WERI-Rb-1 (cell line): ENCODE data around the gene RNF10.

Source experiments
- DNase-seq: peaks from one replicate; pipeline ENCODE4 v3.0.0-alpha.2; 2020
- H3K27ac ChIP-seq: fragments of 250-450 bp; sonication (Bioruptor Pico); 2 replicates; pipeline ENCODE4 v1.5.1; 2020; ENCODE audit warnings: mild to moderate bottlenecking, moderate library complexity
- H3K27me3 ChIP-seq: fragments of 250-450 bp; sonication (Bioruptor Pico); 2 replicates; pipeline ENCODE4 v1.5.1; 2021; ENCODE audit warnings: mild to moderate bottlenecking, low read depth, moderate library complexity; ENCODE audit not compliant: insufficient read depth, severe bottlenecking
- H3K36me3 ChIP-seq: fragments of 250-450 bp; sonication (Bioruptor Pico); 2 replicates; pipeline ENCODE4 v1.5.1; 2020; ENCODE audit warnings: mild to moderate bottlenecking, moderate library complexity
- H3K4me3 ChIP-seq: 2 replicates; pipeline ENCODE4 v1.5.1; 2011; ENCODE audit warnings: low read depth, mild to moderate bottlenecking, control low read depth, low read length
- H3K9me3 ChIP-seq: fragments of 250-450 bp; sonication (Bioruptor Pico); 2 replicates; pipeline ENCODE4 v1.5.1; 2021; ENCODE audit warnings: mild to moderate bottlenecking, moderate library complexity; ENCODE audit not compliant: severe bottlenecking
- TF ChIP-seq, protein P1 (sequence below): IDR thresholded peaks from 2 replicates; pipeline ENCODE4 v1.5.1; 2011; ENCODE audit warnings: low read depth, mild to moderate bottlenecking, control low read depth, inconsistent platforms, low read length

Gene RNF10

GRCh38 chr12:120562906-120563305 lies 28.8 kb downstream of the RNF10 start:
- DNase-seq = no peak
- H3K27ac ChIP-seq = no peak overlapping the region
- H3K27me3 ChIP-seq = no peaks in the 10 kb centered on the region
- no peak overlapping the region for H3K4me3 ChIP-seq
- TF ChIP-seq, protein P1, sequence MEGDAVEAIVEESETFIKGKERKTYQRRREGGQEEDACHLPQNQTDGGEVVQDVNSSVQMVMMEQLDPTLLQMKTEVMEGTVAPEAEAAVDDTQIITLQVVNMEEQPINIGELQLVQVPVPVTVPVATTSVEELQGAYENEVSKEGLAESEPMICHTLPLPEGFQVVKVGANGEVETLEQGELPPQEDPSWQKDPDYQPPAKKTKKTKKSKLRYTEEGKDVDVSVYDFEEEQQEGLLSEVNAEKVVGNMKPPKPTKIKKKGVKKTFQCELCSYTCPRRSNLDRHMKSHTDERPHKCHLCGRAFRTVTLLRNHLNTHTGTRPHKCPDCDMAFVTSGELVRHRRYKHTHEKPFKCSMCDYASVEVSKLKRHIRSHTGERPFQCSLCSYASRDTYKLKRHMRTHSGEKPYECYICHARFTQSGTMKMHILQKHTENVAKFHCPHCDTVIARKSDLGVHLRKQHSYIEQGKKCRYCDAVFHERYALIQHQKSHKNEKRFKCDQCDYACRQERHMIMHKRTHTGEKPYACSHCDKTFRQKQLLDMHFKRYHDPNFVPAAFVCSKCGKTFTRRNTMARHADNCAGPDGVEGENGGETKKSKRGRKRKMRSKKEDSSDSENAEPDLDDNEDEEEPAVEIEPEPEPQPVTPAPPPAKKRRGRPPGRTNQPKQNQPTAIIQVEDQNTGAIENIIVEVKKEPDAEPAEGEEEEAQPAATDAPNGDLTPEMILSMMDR = no peak
- H3K9me3 ChIP-seq = no peaks in the 10 kb centered on the region
- H3K36me3 ChIP-seq = peaks cover 81% of the 10 kb centered on the region

- H3K36me3 ChIP-seq = peaks cover 81% of the 10 kb centered on the region
- H3K9me3 ChIP-seq = no peaks in the 10 kb centered on the region
- H3K27ac ChIP-seq = no peak overlapping the region
- no peak overlapping the region for H3K4me3 ChIP-seq
- TF ChIP-seq, protein P1 = no peak
- no peaks in the 10 kb centered on the region for H3K27me3 ChIP-seq
- no peak for DNase-seq
Measured at GRCh38 chr12:120563495-120563894, 29.3 kb downstream of the RNF10 start.

DNA sequence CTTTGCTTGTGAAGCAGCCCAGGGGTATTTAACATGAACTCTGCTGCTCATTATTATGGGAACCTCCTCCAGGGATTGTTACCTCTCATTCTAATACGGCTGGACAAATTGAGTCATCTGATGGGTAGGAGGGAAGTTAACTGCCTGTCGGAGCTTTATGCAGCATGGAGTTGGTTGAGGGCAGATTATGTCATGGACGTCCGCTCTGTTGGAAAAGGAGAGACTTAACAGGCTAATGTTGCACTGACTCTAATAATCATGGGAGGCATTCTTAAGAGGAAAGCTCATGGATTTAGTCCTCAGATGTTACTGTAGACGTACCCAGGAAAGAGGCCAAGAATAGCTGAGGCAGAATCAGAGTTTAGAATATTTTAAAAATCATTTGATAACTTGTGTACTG lies 37.1 kb downstream of the RNF10 start:
- Histone ChIP-seq H3K27ac (no peak overlapping the region), H3K9me3 (no peaks in the 10 kb centered on the region), H3K27me3 (no peaks in the 10 kb centered on the region), H3K4me3 (no peak overlapping the region), H3K36me3 (peaks cover 85% of the 10 kb centered on the region)
- no peak for DNase-seq
- TF ChIP-seq, protein P1 = no peak

GRCh38 chr12:120573560-120573959 lies 39.4 kb downstream of the RNF10 start:
- Histone ChIP-seq H3K4me3 (no peak overlapping the region), H3K36me3 (peaks cover 90% of the 10 kb centered on the region), H3K27ac (no peak overlapping the region), H3K9me3 (no peaks in the 10 kb centered on the region), H3K27me3 (no peaks in the 10 kb centered on the region)
- TF ChIP-seq, protein P1 = no peak
- no peak for DNase-seq

DNA sequence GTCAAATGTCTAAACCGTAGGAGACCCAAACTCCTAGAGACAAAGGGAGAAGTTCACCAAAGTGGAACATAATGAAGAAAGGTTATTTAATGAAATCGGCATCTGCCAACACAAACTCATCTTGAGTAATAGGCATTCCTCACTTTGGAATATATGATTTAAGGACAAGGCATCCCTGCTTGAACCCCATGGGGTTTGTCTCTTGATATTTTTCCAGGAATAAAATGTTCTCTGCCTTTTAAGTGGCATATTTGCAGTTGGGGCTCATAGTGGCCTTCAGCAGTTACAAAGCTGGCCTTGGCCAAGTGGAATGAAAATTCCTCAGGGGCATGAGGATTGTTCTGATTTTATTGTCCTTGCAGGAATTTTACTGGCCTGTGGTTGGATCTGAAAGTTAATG lies 40.0 kb downstream of the RNF10 start:
- Histone ChIP-seq H3K36me3 (peaks cover 90% of the 10 kb centered on the region), H3K27me3 (no peaks in the 10 kb centered on the region), H3K4me3 (no peak overlapping the region), H3K9me3 (no peaks in the 10 kb centered on the region), H3K27ac (no peak overlapping the region)
- DNase-seq = no peak
- TF ChIP-seq, protein P1 = no peak

GRCh38 chr12:120579179-120579578 lies 45.0 kb downstream of the RNF10 start:
- Histone ChIP-seq H3K9me3 (no peaks in the 10 kb centered on the region), H3K27ac (no peak overlapping the region), H3K27me3 (peaks cover 7% of the 10 kb centered on the region), H3K36me3 (peaks cover 55% of the 10 kb centered on the region), H3K4me3 (no peak overlapping the region)
- TF ChIP-seq, protein P1 = no peak
- no peak for DNase-seq
